Gastrocnemius medialis (tissue), 4 donors: ENCODE results near the gene GPER1.

Experiments
- POLR2A ChIP-seq, 2 donors: fragments of 450-650 bp; IDR thresholded peaks; one replicate each; pipeline ENCODE4 v1.6.1; 2017; ENCODE audit warnings: antibody characterized with exemption in 2 of 2, mild to moderate bottlenecking in 2 of 2, moderate library complexity in 2 of 2
- TF ChIP-seq, protein P1 (sequence below), 5 experiments: fragments of 450-650 bp in 3 of 5; fragments of 200-600 bp in 2 of 5; sonication (generic) in 2 of 5; IDR thresholded peaks in 4 of 5; conservative IDR thresholded peaks in 1 of 5; 1 replicate in 4 of 5; 2 replicates in 1 of 5; pipeline ENCODE4 v1.5.1; 2016 to 2019; ENCODE audit warnings: antibody characterized with exemption in 5 of 5, mild to moderate bottlenecking in 3 of 5, moderate library complexity in 3 of 5

- TF ChIP-seq, protein P1, sequence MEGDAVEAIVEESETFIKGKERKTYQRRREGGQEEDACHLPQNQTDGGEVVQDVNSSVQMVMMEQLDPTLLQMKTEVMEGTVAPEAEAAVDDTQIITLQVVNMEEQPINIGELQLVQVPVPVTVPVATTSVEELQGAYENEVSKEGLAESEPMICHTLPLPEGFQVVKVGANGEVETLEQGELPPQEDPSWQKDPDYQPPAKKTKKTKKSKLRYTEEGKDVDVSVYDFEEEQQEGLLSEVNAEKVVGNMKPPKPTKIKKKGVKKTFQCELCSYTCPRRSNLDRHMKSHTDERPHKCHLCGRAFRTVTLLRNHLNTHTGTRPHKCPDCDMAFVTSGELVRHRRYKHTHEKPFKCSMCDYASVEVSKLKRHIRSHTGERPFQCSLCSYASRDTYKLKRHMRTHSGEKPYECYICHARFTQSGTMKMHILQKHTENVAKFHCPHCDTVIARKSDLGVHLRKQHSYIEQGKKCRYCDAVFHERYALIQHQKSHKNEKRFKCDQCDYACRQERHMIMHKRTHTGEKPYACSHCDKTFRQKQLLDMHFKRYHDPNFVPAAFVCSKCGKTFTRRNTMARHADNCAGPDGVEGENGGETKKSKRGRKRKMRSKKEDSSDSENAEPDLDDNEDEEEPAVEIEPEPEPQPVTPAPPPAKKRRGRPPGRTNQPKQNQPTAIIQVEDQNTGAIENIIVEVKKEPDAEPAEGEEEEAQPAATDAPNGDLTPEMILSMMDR (IDR thresholded peaks at IDR 0.05 in 4 of 5, conservative IDR thresholded peaks at IDR 0.05 in 1 of 5) = no peak
- no peak for TF ChIP-seq POLR2A (IDR thresholded peaks at IDR 0.05)
These were observed 38.1 kb upstream of the GPER1 start for GRCh38 chr7:1049801-1050200.
